ENCODE results near the gene TMEM256.

The TMEM256 gene

DNA sequence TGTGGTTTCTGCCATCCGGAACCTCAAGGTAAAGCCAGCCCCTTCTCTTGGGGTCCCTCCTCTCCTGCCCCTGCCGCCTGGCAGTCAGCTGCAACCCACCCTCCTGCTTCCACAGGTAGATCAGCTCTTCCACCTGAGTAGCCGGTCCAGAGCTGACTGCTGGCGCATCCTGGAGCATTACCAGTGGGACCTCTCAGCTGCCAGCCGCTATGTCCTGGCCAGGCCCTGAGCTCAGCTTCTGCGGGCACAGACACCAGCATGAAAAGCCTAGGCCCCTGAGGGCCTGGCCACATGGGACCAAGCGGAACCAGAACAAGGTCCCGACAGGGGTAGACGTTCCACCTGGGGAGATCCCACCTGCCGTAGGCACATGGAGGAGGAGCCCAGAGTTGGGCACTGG lies 15.0 kb downstream of the TMEM256 start:
- H3K9ac ChIP-seq (ENCODE audit: insufficient read length), result no peak overlapping the region
- H3K9me3 ChIP-seq (ENCODE audit: low read depth, low read length), result no peaks in the 10 kb centered on the region
- H3K4me3 ChIP-seq, result no peak overlapping the region
- TF ChIP-seq FOXP2 (optimal IDR thresholded peaks at IDR 0.05; ENCODE audit: control extremely low read depth, extremely low read length, insufficient read depth) (no peak), POLR2AphosphoS5 (IDR thresholded peaks at IDR 0.05; ENCODE audit: borderline replicate concordance, low read depth, low read length) (no peak), EZH2 (IDR thresholded peaks at IDR 0.05) (no peak)
- H3K36me3 ChIP-seq (ENCODE audit: insufficient read depth, low read length), result no peaks in the 10 kb centered on the region
- DNase-seq (ENCODE audit: low read depth, low spot score), result no peak
- H3K27ac ChIP-seq, result no peak overlapping the region

DNA sequence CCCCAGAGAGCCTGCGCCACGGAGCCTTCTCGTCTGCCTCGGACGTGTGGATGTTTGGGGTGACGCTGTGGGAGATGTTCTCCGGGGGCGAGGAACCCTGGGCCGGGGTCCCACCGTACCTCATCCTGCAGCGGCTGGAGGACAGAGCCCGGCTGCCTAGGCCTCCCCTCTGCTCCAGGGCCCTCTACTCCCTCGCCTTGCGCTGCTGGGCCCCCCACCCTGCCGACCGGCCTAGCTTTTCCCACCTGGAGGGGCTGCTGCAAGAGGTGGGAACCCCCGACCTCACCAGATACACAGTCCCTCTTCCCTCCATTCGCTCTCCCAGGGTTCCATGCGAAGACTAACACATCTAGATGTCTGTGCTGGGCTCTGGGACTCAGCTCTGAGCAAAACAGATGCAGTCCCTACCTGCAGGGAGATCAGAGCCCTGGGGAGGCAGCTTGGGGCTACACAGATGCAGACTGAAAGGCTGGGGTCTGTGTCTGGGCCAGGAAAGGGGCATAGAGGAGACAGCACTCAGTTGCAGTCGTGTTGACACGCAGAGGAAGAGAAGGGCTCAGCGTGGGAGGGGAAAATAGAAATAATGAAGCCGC lies 19.3 kb downstream of the TMEM256 start:
- H3K36me3 ChIP-seq (ENCODE audit: insufficient read depth, low read length), result no peaks in the 10 kb centered on the region
- DNase-seq (ENCODE audit: low read depth, low spot score), result no peak
- H3K9me3 ChIP-seq (ENCODE audit: low read depth, low read length), result no peaks in the 10 kb centered on the region
- TF ChIP-seq EZH2 (IDR thresholded peaks at IDR 0.05) (no peak), POLR2AphosphoS5 (IDR thresholded peaks at IDR 0.05; ENCODE audit: borderline replicate concordance, low read depth, low read length) (no peak)
- peak overlapping the region; percentile 79 for H3K4me3 ChIP-seq
- no peak overlapping the region for H3K27ac ChIP-seq
- no peak overlapping the region for H3K9ac ChIP-seq (ENCODE audit: insufficient read length)

DNA sequence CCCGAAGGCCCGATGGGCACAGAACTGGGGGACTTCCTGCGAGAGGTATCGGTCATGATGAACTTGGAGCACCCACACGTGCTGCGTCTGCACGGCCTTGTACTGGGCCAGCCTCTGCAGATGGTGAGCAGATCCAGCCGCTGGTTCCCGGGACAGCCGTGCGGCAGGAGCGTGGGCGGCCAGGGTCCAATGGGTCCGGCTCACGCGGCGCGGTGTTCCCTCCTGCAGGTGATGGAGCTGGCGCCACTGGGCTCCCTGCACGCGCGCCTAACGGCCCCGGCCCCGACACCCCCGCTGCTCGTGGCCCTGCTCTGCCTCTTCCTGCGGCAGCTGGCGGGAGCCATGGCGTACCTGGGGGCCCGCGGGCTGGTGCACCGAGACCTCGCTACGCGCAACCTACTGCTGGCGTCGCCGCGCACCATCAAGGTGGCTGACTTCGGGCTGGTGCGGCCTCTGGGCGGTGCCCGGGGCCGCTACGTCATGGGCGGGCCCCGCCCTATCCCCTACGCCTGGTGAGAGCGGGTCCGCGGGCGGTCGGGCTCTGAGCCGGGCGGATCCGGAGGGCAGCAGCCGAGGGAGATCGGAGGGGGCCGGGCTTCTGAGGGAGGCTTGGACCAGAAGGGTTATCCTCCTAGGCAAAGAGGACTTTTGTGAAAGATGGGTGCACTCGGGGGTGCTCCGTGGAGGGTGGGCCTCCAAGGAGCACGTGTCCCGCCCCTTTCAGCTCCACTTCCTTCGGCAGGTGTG lies 20.0 kb downstream of the TMEM256 start:
- peak overlapping the region; percentile 79 for H3K4me3 ChIP-seq
- H3K9me3 ChIP-seq (ENCODE audit: low read depth, low read length), result no peaks in the 10 kb centered on the region
- H3K36me3 ChIP-seq (ENCODE audit: insufficient read depth, low read length), result no peaks in the 10 kb centered on the region
- no peak for DNase-seq (ENCODE audit: low read depth, low spot score)
- peak overlapping the region; percentile 63 for H3K9ac ChIP-seq (ENCODE audit: insufficient read length)
- TF ChIP-seq EZH2 (IDR thresholded peaks at IDR 0.05), result no peak
- TF ChIP-seq POLR2AphosphoS5 (IDR thresholded peaks at IDR 0.05; ENCODE audit: borderline replicate concordance, low read depth, low read length), result peak; percentile 28; the same call in 1 of the 2 replicates
- H3K27ac ChIP-seq, result no peak overlapping the region

DNA sequence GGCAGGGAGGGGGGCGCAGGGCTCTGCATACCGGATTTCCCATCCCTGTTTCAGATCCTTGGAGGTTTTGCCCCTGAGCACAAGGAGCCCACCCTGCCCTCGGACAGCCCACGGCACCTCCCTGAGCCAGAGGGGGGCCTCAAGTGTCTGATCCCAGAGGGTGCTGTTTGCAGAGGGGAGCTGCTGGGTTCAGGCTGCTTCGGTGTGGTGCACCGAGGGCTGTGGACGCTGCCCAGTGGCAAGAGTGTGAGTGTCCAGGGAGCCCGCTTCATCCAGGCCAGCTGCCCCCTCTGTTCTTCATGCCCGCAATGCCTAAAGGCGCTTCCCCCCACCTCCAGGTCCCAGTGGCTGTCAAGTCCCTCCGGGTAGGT lies 20.5 kb downstream of the TMEM256 start:
- H3K27ac ChIP-seq, result no peak overlapping the region
- no peaks in the 10 kb centered on the region for H3K36me3 ChIP-seq (ENCODE audit: insufficient read depth, low read length)
- no peak overlapping the region for H3K9ac ChIP-seq (ENCODE audit: insufficient read length)
- no peaks in the 10 kb centered on the region for H3K9me3 ChIP-seq (ENCODE audit: low read depth, low read length)
- DNase-seq (ENCODE audit: low read depth, low spot score), result no peak
- TF ChIP-seq POLR2AphosphoS5 (IDR thresholded peaks at IDR 0.05; ENCODE audit: borderline replicate concordance, low read depth, low read length) (no peak), EZH2 (IDR thresholded peaks at IDR 0.05) (no peak), FOXP2 (optimal IDR thresholded peaks at IDR 0.05; ENCODE audit: control extremely low read depth, extremely low read length, insufficient read depth) (no peak)
- H3K4me3 ChIP-seq, result peak overlapping the region; percentile 79; the same call in 1 of the 2 replicates

DNA sequence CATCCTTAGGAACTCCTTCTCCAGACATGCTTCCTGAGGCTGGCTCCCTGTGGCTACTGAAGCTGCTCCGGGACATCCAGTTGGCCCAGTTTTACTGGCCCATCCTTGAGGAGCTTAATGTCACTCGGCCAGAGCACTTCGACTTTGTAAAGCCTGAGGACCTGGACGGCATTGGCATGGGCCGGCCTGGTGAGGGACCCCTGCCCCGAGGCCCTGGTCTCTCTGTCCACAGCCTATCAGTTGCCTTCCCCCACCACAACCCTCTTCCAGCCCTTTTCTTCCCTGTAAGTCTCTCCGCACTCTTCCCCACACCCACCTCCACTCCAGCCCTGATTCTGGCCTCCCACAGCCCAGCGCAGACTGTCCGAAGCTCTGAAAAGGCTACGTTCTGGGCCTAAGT lies 21.0 kb downstream of the TMEM256 start:
- no peak overlapping the region for H3K9ac ChIP-seq (ENCODE audit: insufficient read length)
- DNase-seq (ENCODE audit: low read depth, low spot score), result no peak
- H3K36me3 ChIP-seq (ENCODE audit: insufficient read depth, low read length), result no peaks in the 10 kb centered on the region
- no peak overlapping the region for H3K27ac ChIP-seq
- TF ChIP-seq POLR2AphosphoS5 (IDR thresholded peaks at IDR 0.05; ENCODE audit: borderline replicate concordance, low read depth, low read length), result no peak
- no peak for TF ChIP-seq FOXP2 (optimal IDR thresholded peaks at IDR 0.05; ENCODE audit: control extremely low read depth, extremely low read length, insufficient read depth)
- no peak for TF ChIP-seq EZH2 (IDR thresholded peaks at IDR 0.05)
- no peak overlapping the region for H3K4me3 ChIP-seq
- no peaks in the 10 kb centered on the region for H3K9me3 ChIP-seq (ENCODE audit: low read depth, low read length)

DNA sequence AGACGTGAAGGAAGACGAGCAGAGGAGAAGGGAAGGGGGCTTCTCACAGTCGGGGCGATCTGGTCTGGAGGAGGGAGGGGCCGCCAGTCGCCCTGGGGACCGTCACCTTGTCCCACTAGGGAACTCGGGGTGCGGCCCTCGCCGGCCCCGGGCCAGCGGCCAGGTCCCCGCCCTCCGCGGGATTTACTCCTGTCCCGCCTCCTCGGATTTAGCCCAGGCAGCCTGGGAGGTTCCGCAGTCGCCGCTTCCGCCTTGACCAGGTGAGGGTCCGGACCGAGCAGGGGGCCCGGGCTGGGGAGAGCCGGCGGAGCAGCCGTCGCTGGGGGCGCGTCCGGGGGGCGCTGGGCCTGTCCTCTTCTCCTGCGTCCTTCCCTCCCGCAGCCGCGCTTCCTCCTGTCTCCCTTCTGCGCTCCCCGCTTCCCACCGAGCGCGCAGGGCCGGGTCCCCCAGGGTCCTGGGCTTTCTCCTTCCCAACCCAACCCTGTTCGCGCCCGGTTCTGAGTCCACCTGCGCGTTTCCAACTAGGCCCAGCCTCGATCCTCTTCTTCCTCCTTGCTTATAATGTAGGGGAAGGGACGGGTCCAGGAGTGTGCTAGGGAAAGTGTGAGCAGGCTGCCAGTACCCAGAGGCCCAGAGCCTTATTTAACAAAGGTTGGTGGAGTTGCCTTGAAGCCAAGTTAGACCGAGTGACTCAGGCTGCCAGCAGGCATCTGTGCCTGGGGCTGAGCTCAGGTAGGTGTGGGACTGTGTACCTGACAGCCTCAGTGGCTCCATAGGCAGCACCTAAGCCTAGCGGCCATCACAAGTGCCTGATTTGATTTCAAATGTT lies 22.8 kb downstream of the TMEM256 start, which contains the start of gene TNK1:
TNK1 (plus strand) TSS at position 235 of the 829 bp plus-strand sequence. CDS start 1,838 bp downstream, outside the sequence.
- no peak for DNase-seq (ENCODE audit: low read depth, low spot score)
- TF ChIP-seq FOXP2 (optimal IDR thresholded peaks at IDR 0.05; ENCODE audit: control extremely low read depth, extremely low read length, insufficient read depth) (no peak), EZH2 (IDR thresholded peaks at IDR 0.05) (no peak), POLR2AphosphoS5 (IDR thresholded peaks at IDR 0.05; ENCODE audit: borderline replicate concordance, low read depth, low read length) (no peak)
- Histone ChIP-seq H3K27ac (no peak within 1 kb of the TSS), H3K9me3 (ENCODE audit: low read depth, low read length) (no peaks in the 10 kb centered on the region), H3K4me3 (no peak within 1 kb of the TSS), H3K9ac (ENCODE audit: insufficient read length) (no peak within 1 kb of the TSS), H3K36me3 (ENCODE audit: insufficient read depth, low read length) (no peaks in the 10 kb centered on the region)

DNA sequence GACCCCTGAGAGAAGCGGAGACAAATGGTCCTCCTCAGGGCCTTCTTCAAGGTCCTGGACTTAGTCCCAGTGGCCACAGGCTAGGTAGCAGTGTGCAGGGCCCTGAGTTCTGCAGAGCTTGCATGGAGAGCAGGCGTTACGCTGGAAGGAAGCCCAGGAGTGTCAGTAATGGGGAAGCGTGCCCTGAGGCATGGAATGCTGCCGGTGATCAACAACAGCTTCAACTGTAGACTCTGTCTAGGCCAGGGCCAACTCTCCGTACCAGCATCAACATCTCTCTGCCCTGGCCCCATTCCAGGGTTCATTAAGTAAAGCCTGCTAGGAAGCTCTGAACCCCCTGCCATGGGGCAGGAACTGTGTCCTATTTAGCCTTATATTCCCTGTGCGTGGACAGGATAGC lies 23.6 kb downstream of the TMEM256 start:
- DNase-seq (ENCODE audit: low read depth, low spot score), result no peak
- Histone ChIP-seq H3K9me3 (ENCODE audit: low read depth, low read length) (no peaks in the 10 kb centered on the region), H3K36me3 (ENCODE audit: insufficient read depth, low read length) (no peaks in the 10 kb centered on the region), H3K4me3 (no peak overlapping the region), H3K27ac (no peak overlapping the region), H3K9ac (ENCODE audit: insufficient read length) (no peak overlapping the region)
- no peak for TF ChIP-seq FOXP2 (optimal IDR thresholded peaks at IDR 0.05; ENCODE audit: control extremely low read depth, extremely low read length, insufficient read depth)
- no peak for TF ChIP-seq POLR2AphosphoS5 (IDR thresholded peaks at IDR 0.05; ENCODE audit: borderline replicate concordance, low read depth, low read length)
- no peak for TF ChIP-seq EZH2 (IDR thresholded peaks at IDR 0.05)

DNA sequence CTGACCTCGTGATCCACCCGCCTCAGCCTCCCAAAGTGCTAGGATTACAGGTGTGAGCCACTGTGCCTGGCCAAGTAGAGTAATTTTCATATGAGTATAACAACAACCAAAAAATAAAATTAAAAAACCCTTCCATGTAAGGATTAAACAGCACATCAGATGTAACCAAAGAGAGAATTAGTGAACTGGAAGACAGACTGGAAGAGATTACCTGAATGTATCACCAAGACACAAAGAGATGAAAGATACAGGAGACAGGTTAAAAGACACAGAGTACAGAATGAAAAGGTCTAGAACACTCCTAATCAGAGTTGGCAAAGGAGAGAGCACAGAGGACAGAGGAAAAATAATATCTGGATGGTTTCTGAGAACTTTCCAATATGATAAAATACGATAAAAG lies 24.8 kb downstream of the TMEM256 start:
- Histone ChIP-seq H3K9me3 (ENCODE audit: low read depth, low read length) (no peaks in the 10 kb centered on the region), H3K9ac (ENCODE audit: insufficient read length) (no peak overlapping the region), H3K27ac (no peak overlapping the region), H3K4me3 (no peak overlapping the region), H3K36me3 (ENCODE audit: insufficient read depth, low read length) (no peaks in the 10 kb centered on the region)
- TF ChIP-seq EZH2 (IDR thresholded peaks at IDR 0.05) (no peak), FOXP2 (optimal IDR thresholded peaks at IDR 0.05; ENCODE audit: control extremely low read depth, extremely low read length, insufficient read depth) (no peak), POLR2AphosphoS5 (IDR thresholded peaks at IDR 0.05; ENCODE audit: borderline replicate concordance, low read depth, low read length) (no peak)
- no peak for DNase-seq (ENCODE audit: low read depth, low spot score)
